DND-41 (cell line): ENCODE data around the gene SLC12A7.

Experiments used
- ATAC-seq: fragments of 200-7000 bp; cut with Tn5 transposase; 3 replicates; pipeline ENCODE4 v1.9.1; 2021; ENCODE audit warnings: low read depth; ENCODE audit not compliant: insufficient read depth
- DNase-seq: peaks from one replicate; pipeline ENCODE4 v3.0.0-alpha.2; 2020
- H2AFZ ChIP-seq: 2 replicates; pipeline ENCODE4 v1.6.0; 2012; ENCODE audit warnings: low read depth, low read length
- H3K27ac ChIP-seq: 2 replicates; pipeline ENCODE4 v1.5.1; 2012; ENCODE audit warnings: low read length, inconsistent platforms
- H3K27me3 ChIP-seq: fragments of 200-600 bp; sonication (generic); 2 replicates; pipeline ENCODE4 v1.6.0; 2012; ENCODE audit warnings: low read length, mild to moderate bottlenecking, inconsistent platforms; ENCODE audit not compliant: insufficient read depth, poor library complexity
- H3K36me3 ChIP-seq: 2 replicates; pipeline ENCODE4 v1.5.1; 2012; ENCODE audit warnings: low read length, inconsistent platforms; ENCODE audit not compliant: insufficient read depth
- H3K4me1 ChIP-seq: 2 replicates; pipeline ENCODE4 v1.5.1; 2012; ENCODE audit warnings: mild to moderate bottlenecking, low read length; ENCODE audit not compliant: insufficient read depth
- H3K4me2 ChIP-seq: 2 replicates; pipeline ENCODE4 v1.6.0; 2012; ENCODE audit warnings: mild to moderate bottlenecking, moderate library complexity, low read length, inconsistent platforms; ENCODE audit not compliant: insufficient read depth
- H3K4me3 ChIP-seq, 2 experiments: fragments of 200-600 bp in 1 of 2; shearing (Covaris generic) in 1 of 2; 2 replicates each; pipeline ENCODE4 v1.5.1; 2012 to 2016; ENCODE audit warnings: inconsistent platforms in 2 of 2, low read length in 2 of 2, mild to moderate bottlenecking in 2 of 2, low read depth in 1 of 2, moderate library complexity in 1 of 2
- H3K79me2 ChIP-seq: 2 replicates; pipeline ENCODE4 v1.6.0; 2012; ENCODE audit warnings: low read length, inconsistent platforms; ENCODE audit not compliant: insufficient read depth
- H3K9ac ChIP-seq: 2 replicates; pipeline ENCODE4 v1.6.0; 2012; ENCODE audit warnings: low read depth, mild to moderate bottlenecking, inconsistent platforms, low read length, moderate library complexity
- H3K9me3 ChIP-seq: 2 replicates; pipeline ENCODE4 v1.5.1; 2012; ENCODE audit warnings: low read length, moderate library complexity, mild to moderate bottlenecking, inconsistent platforms; ENCODE audit not compliant: insufficient read depth, severe bottlenecking
- H4K20me1 ChIP-seq: 2 replicates; pipeline ENCODE4 v1.6.0; 2012; ENCODE audit warnings: low read length; ENCODE audit not compliant: insufficient read depth
- CTCF ChIP-seq: IDR thresholded peaks from 2 replicates; pipeline ENCODE4 v1.5.1; 2012; ENCODE audit warnings: borderline replicate concordance, low read length, moderate library complexity, mild to moderate bottlenecking; ENCODE audit not compliant: poor library complexity, severe bottlenecking; ENCODE audit errors: extremely low read depth
- EZH2 ChIP-seq: IDR thresholded peaks from 3 replicates; pipeline ENCODE4 v1.6.1; 2012; ENCODE audit warnings: borderline replicate concordance, low read depth, mild to moderate bottlenecking, moderate library complexity, low read length, inconsistent platforms; ENCODE audit not compliant: severe bottlenecking

Gene SLC12A7

DNA sequence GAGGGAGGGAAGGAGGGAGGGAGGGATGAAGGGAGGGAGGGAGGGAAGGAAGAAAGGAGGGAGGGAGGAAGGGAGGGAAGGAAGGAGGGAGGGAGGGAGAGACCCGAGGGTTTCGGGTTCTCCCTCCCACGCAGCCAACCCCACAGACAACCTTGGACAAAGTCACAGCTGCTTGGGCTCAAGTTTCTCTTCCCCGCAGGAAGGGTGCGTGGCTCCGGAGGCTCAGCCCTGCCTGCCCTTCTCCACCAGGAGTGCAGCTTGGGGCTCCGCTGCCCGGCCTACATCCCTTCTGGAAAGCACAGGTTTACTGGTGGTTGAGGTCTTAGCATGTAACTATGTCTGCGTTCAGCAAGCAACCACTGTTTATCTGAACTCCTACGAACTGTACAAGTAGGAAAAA is 15.0 kb downstream of the SLC12A7 start:
- Histone ChIP-seq H3K4me3 (no peak overlapping the region), H2AFZ (no peak overlapping the region), H3K9ac (no peak overlapping the region), H3K27ac (no peak overlapping the region), H3K79me2 (no peaks in the 10 kb centered on the region), H4K20me1 (no peaks in the 10 kb centered on the region; the same call in 1 of the 2 replicates), H3K27me3 (no peaks in the 10 kb centered on the region), H3K4me1 (no peaks in the 10 kb centered on the region), H3K9me3 (no peaks in the 10 kb centered on the region), H3K4me2 (no peak overlapping the region), H3K36me3 (no peaks in the 10 kb centered on the region)
- no peak for DNase-seq
- ATAC-seq: no peak
- TF ChIP-seq EZH2 (no peak), CTCF (no peak)

- Histone ChIP-seq H4K20me1 (no peaks in the 10 kb centered on the region; the same call in none of the 2 replicates), H2AFZ (no peak overlapping the region), H3K27ac (no peak overlapping the region), H3K9me3 (no peaks in the 10 kb centered on the region), H3K27me3 (no peaks in the 10 kb centered on the region), H3K4me2 (no peak overlapping the region), H3K4me3 (no peak overlapping the region), H3K36me3 (no peaks in the 10 kb centered on the region), H3K9ac (no peak overlapping the region), H3K79me2 (no peaks in the 10 kb centered on the region), H3K4me1 (no peaks in the 10 kb centered on the region)
- DNase-seq (no peak), ATAC-seq (no peak)
- no peak for TF ChIP-seq EZH2
- no peak for TF ChIP-seq CTCF
These were observed 15.9 kb downstream of the SLC12A7 start for GRCh38 chr5:1095990-1096363.

DNA sequence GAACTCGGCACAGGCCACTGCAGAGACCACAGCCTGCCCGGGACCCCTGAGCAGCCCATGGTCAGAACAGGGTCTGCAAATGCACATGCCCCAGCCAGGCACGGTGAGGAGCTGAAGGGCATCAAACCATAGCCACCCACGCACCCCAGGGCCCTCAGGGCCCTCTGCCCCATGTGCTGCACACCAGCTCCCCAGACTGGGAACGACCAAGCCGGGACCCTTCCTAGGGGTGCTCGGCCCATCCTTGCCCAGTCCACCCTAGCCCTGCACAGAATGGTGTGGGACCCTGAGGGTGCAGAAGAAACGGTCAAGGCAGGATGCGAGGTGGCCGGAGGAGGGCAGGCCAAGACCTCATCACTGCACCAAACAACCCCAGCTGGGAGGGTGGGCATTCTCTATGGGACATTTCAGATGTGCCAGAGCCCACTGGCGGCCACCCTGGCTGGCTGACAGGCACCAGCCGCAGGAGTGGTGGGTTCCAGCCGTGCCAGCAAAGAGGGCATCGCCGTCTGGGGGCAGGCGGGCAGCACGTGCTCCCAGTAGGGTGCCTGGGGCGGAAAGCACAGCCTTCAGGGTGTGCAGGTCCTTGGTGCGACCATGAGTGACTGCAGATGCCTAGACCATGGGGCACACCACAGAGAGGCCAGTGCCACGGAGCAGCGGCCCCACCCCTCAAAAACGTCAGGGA is 16.4 kb downstream of the SLC12A7 start:
- Histone ChIP-seq H3K4me3 (no peak overlapping the region), H3K4me2 (no peak overlapping the region), H3K27ac (no peak overlapping the region), H3K36me3 (no peaks in the 10 kb centered on the region), H3K9ac (no peak overlapping the region), H3K4me1 (no peaks in the 10 kb centered on the region), H3K27me3 (no peaks in the 10 kb centered on the region), H4K20me1 (no peaks in the 10 kb centered on the region; the same call in 1 of the 2 replicates), H2AFZ (no peak overlapping the region), H3K9me3 (no peaks in the 10 kb centered on the region), H3K79me2 (no peaks in the 10 kb centered on the region)
- no peak for DNase-seq
- TF ChIP-seq CTCF (no peak), EZH2 (no peak)
- no peak for ATAC-seq
